PC-3 (cell line): Measurements from ENCODE around the gene ZNF777. TPM values are rescaled to one million over a fixed set of nuclear protein-coding genes. Genes with fewer than 3 reads are reported as not detected.

Experiments
- ATAC-seq: fragments of 200-7000 bp; cut with Tn5 transposase; 2 replicates; pipeline ENCODE4 v1.9.1; 2020; ENCODE audit warnings: mild to moderate bottlenecking, moderate library complexity
- BruUV-seq: library from RNA; stranded (reverse); fragments of 400-500 nt; replicated peaks from 2 replicates; lab custom pipeline; 2021; lab: Mats Ljungman, UMichigan
- CTCF ChIA-PET: fragments of 300-600 bp; sonication (Branson Sonifier 250); formaldehyde crosslinking; loops from one replicate; lab custom pipeline; 2022; ENCODE audit warnings: antibody characterized with exemption; lab: Charles Lee
- POLR2A ChIA-PET: fragments of 300-600 bp; sonication (Branson Sonifier 250); formaldehyde crosslinking; loops from one replicate; lab custom pipeline; 2022; ENCODE audit warnings: antibody characterized with exemption; ENCODE audit not compliant: unreplicated experiment; lab: Charles Lee
- DNase-seq: peaks from one replicate; pipeline ENCODE4 v3.0.0-alpha.2; 2015
- H2AFZ ChIP-seq: fragments of 300-600 bp; sonication (generic); 2 replicates; pipeline ENCODE4 v1.6.0; 2016; ENCODE audit warnings: antibody characterized with exemption, low read length
- H3F3A ChIP-seq: fragments of 300-600 bp; sonication (generic); one replicate; pipeline ENCODE4 v1.6.0; 2017; ENCODE audit warnings: antibody characterized with exemption, low read length, control low read depth, mild to moderate bottlenecking; ENCODE audit not compliant: unreplicated experiment
- H3K27ac ChIP-seq: fragments of 300-600 bp; sonication (generic); 2 replicates; pipeline ENCODE4 v1.5.1; 2016; ENCODE audit warnings: mild to moderate bottlenecking, low read length
- H3K27me3 ChIP-seq: fragments of 300-600 bp; sonication (generic); 2 replicates; pipeline ENCODE4 v1.6.1; 2016; ENCODE audit warnings: low read length, mixed read lengths
- H3K36me3 ChIP-seq: fragments of 300-600 bp; sonication (generic); 2 replicates; pipeline ENCODE4 v1.6.1; 2016; ENCODE audit warnings: low read depth, mixed run types, low read length, mixed read lengths
- H3K4me1 ChIP-seq: fragments of 300-600 bp; sonication (generic); 2 replicates; pipeline ENCODE4 v1.5.1; 2016; ENCODE audit warnings: low read length; ENCODE audit not compliant: insufficient read depth
- H3K4me2 ChIP-seq: fragments of 300-600 bp; sonication (generic); 2 replicates; pipeline ENCODE4 v1.6.0; 2016; ENCODE audit warnings: low read length
- H3K4me3 ChIP-seq: fragments of 300-600 bp; sonication (generic); 2 replicates; pipeline ENCODE4 v1.5.1; 2016; ENCODE audit warnings: mild to moderate bottlenecking, low read length, mixed read lengths
- H3K79me2 ChIP-seq: fragments of 300-600 bp; sonication (generic); 2 replicates; pipeline ENCODE4 v1.6.1; 2017; ENCODE audit warnings: low read length, mixed read lengths
- H3K9ac ChIP-seq: fragments of 300-600 bp; sonication (generic); 2 replicates; pipeline ENCODE4 v1.6.0; 2016; ENCODE audit warnings: mild to moderate bottlenecking, low read length
- H3K9me2 ChIP-seq: fragments of 300-600 bp; sonication (generic); replicated peaks from 2 replicates; pipeline ENCODE4 v1.6.1; 2016; ENCODE audit warnings: mixed run types, low read length, mixed read lengths
- H3K9me3 ChIP-seq: fragments of 300-600 bp; sonication (generic); 2 replicates; pipeline ENCODE4 v1.6.1; 2016; ENCODE audit warnings: low read length, mixed read lengths
- H4K20me1 ChIP-seq: fragments of 300-600 bp; sonication (generic); 2 replicates; pipeline ENCODE4 v1.6.1; 2016; ENCODE audit warnings: low read length, mixed read lengths
- EZH2 ChIP-seq: fragments of 300-600 bp; sonication (generic); IDR thresholded peaks from one replicate; pipeline ENCODE4 v1.6.1; 2017; ENCODE audit warnings: antibody characterized with exemption, mild to moderate bottlenecking, low read length; ENCODE audit not compliant: unreplicated experiment
- EZH2phosphoT487 ChIP-seq: fragments of 300-600 bp; sonication (generic); IDR thresholded peaks from 2 replicates; pipeline ENCODE4 v1.6.1; 2018; ENCODE audit warnings: mild to moderate bottlenecking, antibody characterized with exemption, low read length, borderline replicate concordance
- intact Hi-C: fragments of 100-400 bp; cut with micrococcal nuclease; formaldehyde crosslinking; loops from 2 replicates; pipeline ENCODE4 v1.9.0; 2023
- total RNA-seq: library from RNA; depleted of rRNA; stranded (reverse); fragments of >200 nt; gene quantifications from 2 replicates; pipeline ENCODE4 v1.2.3, GENCODE V29; 2014
- TF ChIP-seq, protein P1 (sequence below): fragments of 300-600 bp; sonication (generic); conservative IDR thresholded peaks from 2 replicates; pipeline ENCODE4 v1.5.1; 2017; ENCODE audit warnings: antibody characterized with exemption, low read depth, mild to moderate bottlenecking, low read length

Gene ZNF777
- total RNA-seq, 1 experiment from 2014 or later = 9.9 TPM

GRCh38 chr7:149457766-149458165, 3.1 kb downstream of the ZNF777 start:
- no peak overlapping the region for H3K4me2 ChIP-seq
- no peak for ATAC-seq
- POLR2A ChIA-PET = interaction anchor here (0.6 kb wide), 1 partner anchor 314 kb away, joined by 3 read pairs; no protein-coding TSS in a partner anchor

GRCh38 chr7:149456506-149457421, 4.1 kb downstream of the ZNF777 start:
- no peak for TF ChIP-seq EZH2phosphoT487
- TF ChIP-seq EZH2 = no peak
- TF ChIP-seq, protein P1, sequence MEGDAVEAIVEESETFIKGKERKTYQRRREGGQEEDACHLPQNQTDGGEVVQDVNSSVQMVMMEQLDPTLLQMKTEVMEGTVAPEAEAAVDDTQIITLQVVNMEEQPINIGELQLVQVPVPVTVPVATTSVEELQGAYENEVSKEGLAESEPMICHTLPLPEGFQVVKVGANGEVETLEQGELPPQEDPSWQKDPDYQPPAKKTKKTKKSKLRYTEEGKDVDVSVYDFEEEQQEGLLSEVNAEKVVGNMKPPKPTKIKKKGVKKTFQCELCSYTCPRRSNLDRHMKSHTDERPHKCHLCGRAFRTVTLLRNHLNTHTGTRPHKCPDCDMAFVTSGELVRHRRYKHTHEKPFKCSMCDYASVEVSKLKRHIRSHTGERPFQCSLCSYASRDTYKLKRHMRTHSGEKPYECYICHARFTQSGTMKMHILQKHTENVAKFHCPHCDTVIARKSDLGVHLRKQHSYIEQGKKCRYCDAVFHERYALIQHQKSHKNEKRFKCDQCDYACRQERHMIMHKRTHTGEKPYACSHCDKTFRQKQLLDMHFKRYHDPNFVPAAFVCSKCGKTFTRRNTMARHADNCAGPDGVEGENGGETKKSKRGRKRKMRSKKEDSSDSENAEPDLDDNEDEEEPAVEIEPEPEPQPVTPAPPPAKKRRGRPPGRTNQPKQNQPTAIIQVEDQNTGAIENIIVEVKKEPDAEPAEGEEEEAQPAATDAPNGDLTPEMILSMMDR = no peak
- Histone ChIP-seq H3F3A (no peaks in the 10 kb centered on the region), H3K79me2 (peaks cover 36% of the 10 kb centered on the region), H3K4me3 (no peak overlapping the region), H3K27ac (no peak overlapping the region), H3K36me3 (peaks cover 3% of the 10 kb centered on the region; the same call in 1 of the 2 replicates), H4K20me1 (no peaks in the 10 kb centered on the region), H3K4me2 (no peak overlapping the region), H3K27me3 (no peaks in the 10 kb centered on the region), H3K9me2 (no peaks in the 10 kb centered on the region), H3K9ac (no peak overlapping the region), H3K4me1 (peaks cover 15% of the 10 kb centered on the region; the same call in 1 of the 2 replicates), H3K9me3 (no peaks in the 10 kb centered on the region), H2AFZ (no peak overlapping the region)
- ChIA-PET POLR2A (no interaction called here), CTCF (no interaction called here)
- intact Hi-C loops = no loop called here
- ATAC-seq (no peak), DNase-seq (peak; percentile 49)
- BruUV-seq = no TSS peak

More at GRCh38 chr7:149457766-149458165, 3.1 kb downstream of the ZNF777 start:
- CTCF ChIA-PET = no interaction called here
- Histone ChIP-seq H2AFZ (no peak overlapping the region), H4K20me1 (no peaks in the 10 kb centered on the region), H3K9ac (no peak overlapping the region), H3K27me3 (no peaks in the 10 kb centered on the region), H3K27ac (no peak overlapping the region), H3K79me2 (peaks cover 36% of the 10 kb centered on the region), H3K9me2 (no peaks in the 10 kb centered on the region), H3K4me1 (peaks cover 15% of the 10 kb centered on the region; the same call in 1 of the 2 replicates), H3K36me3 (peaks cover 3% of the 10 kb centered on the region; the same call in 1 of the 2 replicates), H3F3A (no peaks in the 10 kb centered on the region), H3K4me3 (no peak overlapping the region), H3K9me3 (no peaks in the 10 kb centered on the region)
- TF ChIP-seq, protein P1 = no peak
- no TSS peak for BruUV-seq
- no peak for DNase-seq
- intact Hi-C loops = no loop called here
